IPS-18c (cell line): Measurements from ENCODE around the gene CALB2.
"Not testable (repeated sequence)": the region's sequence is repeated elsewhere in the genome, so short reads cannot be mapped to it uniquely, and the experiment has no call there.

ENCODE experiments used
- H3K4me3 ChIP-seq: 2 replicates; pipeline ENCODE4 v1.7.0; 2013; ENCODE audit warnings: low read depth, mild to moderate bottlenecking, low read length, moderate library complexity; ENCODE audit not compliant: insufficient read depth
- H3K9me3 ChIP-seq: one replicate; pipeline ENCODE4 v1.6.1; 2013; ENCODE audit warnings: mild to moderate bottlenecking, low read length, moderate library complexity; ENCODE audit not compliant: control insufficient read depth, insufficient read depth

Gene CALB2

DNA sequence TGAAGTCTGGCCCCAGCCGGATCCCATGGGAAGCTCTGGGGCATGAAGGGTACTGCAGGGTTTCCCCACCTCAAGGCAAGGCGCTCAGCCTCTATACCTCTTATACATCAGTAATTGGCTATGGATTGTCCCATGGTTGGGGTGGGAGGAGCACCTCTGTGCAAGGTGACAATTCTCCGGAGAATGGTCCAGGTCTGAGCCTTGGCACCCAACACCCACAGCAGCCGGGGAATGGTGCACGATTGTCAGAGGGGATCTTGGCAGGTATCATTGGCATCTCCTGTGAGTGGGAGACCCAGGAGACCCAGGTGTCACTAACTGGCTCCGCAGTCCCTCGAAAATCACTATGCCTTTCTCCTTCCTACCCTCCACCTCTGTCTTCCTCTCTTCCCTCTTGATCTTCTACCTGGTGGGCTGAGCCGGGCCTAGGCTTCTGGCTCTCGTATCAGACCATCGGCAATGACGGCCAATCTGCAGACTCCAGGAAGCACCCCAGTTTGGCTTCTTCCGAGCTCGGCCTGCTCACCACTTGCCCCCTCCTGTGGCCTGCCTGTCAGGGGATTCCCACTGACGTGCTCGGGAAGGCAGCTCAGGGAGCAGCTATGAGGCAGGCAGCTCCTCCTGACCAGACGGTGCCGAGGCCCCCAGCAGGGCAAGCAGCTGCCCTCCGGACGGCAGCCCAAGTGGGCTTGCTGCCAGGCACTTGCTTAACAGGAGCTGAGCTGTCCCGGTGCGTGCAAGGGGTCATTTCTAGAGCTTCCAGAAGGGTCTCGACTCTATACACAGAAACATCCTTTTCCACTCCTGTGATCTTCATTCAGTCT, 10.0 kb upstream of the CALB2 start:
- no peak overlapping the region for H3K4me3 ChIP-seq
- no peaks in the 10 kb centered on the region for H3K9me3 ChIP-seq

DNA sequence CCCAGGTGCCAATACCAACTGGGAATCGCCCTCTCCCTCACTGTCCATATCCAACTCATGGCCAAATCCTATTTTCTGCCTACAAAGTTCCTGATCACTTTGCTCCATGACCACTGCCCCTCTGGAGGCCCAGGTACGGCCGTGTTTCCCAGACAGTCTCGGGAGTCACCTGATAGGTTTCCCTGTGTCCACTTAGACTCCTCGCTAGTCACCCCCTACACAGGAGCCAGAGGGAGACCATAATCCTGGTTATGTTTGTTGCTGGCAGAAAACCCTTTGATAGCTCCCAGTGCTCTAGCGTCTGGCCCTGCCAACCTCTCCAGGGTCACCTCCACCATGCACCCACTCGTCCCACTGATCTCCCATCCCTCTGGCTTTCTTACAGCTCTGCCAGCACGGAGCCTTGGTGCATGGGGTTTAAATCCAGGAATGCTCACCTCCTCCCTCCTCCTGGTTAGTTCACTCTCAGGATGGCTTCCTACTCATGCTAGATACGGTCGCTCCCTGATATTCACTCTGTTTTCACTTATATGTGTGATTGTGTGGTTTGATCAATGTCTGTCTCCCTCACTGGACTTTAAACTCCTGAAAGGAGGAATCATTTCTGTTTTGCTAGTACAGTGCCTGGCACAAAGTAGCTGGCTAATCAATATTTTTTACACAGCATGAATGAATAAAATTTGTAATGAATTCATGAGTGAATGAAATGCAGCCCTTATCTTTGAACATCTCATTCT, 7.5 kb upstream of the CALB2 start:
- no peak overlapping the region for H3K4me3 ChIP-seq
- H3K9me3 ChIP-seq, result no peaks in the 10 kb centered on the region

DNA sequence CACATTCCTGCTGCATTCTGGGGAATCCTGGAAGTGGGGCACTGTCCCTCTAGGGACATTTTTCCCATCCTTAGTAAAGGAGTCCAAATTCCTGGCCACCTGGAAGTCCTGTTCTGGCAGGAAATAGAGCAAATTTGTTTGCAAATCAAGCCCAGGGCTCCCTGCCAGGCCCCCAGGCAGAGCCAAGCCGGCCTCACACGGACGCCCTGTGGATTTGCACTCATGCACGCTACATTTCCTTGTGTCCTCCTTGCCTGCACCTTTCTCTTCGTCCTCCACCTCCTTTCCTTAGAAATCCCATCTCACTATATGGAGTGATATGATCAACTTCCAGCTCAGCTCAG, 7.0 kb upstream of the CALB2 start:
- H3K9me3 ChIP-seq, result no peaks in the 10 kb centered on the region
- H3K4me3 ChIP-seq, result no peak overlapping the region

DNA sequence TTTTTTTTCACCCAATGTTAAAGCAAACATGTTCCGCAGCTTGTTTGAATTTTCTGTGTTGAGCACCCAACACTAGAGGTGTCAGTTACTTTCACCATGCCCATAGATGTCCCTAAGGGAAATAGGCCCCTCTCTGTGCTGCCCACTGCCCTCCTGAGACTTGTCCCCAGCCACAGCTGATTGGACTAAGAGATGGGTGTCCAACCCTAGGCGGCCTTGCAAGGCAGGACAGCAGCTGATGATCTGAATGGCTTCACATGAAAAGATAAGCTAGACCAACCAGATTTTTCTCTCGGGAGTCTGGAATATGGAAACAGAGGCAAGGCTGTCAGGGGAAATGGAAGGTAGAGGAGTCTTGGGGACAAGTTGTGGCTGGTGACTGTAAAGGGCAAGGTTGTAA, 6.1 kb upstream of the CALB2 start:
- no peaks in the 10 kb centered on the region for H3K9me3 ChIP-seq
- no peak overlapping the region for H3K4me3 ChIP-seq

DNA sequence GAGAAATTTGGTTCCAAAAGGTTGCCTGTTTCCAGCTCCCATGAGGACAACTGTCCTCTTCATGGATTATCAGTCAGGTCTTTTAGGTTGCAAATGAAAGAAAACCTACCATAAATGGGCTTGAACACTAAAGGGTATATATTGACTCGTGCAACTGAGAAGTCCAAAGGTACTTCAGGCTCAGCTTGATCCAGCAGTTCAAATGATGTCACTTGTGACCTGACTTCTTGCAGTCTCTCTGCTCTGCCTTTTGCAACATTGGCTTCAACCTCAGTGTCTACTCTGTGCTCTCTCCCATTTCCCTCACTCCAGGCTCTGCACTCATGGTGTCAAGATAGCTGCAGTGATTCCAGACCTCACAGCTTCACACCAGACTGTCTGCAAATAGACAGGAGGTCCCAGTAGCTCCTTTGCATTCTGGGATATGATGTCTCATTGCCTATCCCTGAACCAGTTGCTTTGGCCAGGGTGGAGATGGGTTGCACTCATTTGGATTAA, 5.5 kb upstream of the CALB2 start:
- Histone ChIP-seq H3K9me3 (no peaks in the 10 kb centered on the region), H3K4me3 (no peak overlapping the region)

DNA sequence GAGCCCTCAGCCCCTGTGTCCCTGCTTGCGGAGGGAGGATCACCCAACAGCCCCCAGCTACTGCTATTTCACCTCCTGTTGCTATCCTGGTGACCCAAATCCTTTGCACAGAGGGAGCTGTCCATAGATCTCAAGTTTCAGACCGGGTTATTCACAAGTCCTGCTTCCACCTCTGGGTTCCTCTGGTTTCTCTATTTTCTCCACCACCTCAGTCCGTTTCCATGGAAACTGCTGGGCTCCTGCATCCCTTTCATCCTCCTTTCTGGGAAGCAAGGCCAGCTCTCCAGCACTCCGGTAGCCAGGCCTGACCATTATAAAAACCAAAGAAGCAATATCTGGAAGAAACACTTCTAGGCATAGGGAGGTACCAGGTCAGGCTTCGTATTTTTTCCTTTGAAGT, 4.8 kb upstream of the CALB2 start:
- H3K9me3 ChIP-seq, result no peaks in the 10 kb centered on the region
- no peak overlapping the region for H3K4me3 ChIP-seq

DNA sequence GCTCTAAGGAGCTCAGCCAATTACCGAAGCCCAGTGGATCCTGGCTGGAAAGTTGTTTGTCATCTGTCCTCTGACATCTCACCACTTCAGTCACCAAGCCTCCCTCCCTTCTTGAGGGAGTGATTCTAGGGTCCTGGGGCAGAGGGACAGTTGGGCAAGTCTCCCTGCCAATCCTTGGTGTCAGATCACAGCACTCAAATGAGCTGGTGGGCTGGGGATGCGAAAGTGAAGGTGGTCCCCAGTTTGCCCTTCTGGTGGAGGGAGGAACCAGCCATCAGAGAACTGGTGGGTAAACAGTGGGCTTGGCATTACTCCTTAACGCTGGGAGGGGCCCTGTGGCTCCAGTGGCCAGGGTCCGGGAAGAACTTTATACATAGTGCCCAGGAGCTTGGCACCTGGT, 4.4 kb upstream of the CALB2 start:
- no peak overlapping the region for H3K4me3 ChIP-seq
- no peaks in the 10 kb centered on the region for H3K9me3 ChIP-seq

DNA sequence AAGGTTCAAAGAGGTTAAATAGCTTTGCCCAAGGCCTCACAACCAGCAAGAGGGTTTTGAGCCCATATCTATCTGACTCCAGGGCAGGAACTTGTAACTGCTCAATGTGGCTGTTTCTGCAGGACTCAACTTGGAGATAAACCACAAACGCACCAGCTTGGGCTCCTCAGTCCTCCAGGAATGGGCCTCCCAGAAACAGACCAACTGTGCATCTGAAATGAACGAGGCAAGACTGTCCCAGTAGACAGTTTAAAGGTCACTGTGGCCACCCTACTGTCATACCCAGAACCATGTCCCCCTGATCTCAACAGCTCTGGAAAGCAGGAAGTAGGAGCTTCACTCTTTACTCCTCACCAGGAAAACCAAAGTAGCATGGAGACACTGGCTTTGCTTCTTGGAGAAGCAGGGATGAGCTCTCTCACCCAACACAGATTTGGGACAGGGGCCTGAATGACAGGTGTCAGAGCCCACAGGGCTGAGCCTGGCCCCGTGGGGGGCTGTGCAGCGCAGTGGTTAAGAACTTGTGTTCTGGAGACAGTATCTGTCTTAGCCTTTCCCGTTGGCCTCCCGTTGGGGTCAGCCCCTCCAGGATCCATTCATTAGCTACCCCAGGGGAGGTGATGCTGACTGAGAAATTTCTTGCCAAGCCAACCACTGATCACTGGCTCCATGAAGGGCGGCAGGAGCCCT, 2.3 kb upstream of the CALB2 start:
- no peaks in the 10 kb centered on the region for H3K9me3 ChIP-seq
- no peak overlapping the region for H3K4me3 ChIP-seq

DNA sequence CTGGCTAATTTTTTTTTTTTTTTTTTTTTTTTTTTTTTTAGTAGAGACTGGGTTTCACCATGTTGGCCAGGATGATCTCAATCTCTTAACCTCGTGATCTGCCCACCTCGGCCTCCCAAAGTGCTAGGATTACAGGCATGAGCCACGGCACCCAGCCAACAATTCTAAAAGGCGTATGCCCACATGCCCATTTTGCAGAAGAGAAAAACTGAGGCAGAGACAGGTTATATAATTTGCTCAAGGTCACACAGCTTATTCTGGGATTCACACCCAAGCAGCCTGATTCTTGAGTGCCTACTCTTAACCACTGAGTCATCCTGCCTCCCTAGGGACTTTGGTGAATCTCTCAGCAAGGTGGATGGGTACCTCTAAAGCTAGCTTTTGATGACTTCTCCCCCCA, 1.6 kb upstream of the CALB2 start:
- H3K4me3 ChIP-seq, H3K9me3 ChIP-seq: not testable (repeated sequence)

DNA sequence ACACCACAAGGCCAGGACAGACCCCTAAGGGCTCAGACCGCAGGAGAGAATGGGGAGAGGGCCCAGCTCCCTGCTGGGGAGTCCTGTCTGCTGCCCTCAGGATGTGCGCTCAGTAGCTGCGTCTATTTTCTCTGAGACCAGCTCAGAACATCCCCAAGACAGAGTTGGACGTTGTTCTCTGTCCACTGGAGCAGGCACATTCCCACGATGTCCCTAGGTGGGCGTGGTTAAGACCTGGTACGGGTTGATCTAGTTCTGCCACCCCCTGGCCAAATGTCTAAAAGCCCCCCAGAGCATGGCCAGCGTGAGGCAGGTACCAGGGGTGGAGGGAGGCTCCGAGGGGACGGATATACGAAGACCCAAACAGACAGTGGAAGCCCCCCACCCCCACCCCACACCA, 842 bp upstream of the CALB2 start:
- Histone ChIP-seq H3K4me3 (no peak overlapping the region), H3K9me3 (no peaks in the 10 kb centered on the region)

DNA sequence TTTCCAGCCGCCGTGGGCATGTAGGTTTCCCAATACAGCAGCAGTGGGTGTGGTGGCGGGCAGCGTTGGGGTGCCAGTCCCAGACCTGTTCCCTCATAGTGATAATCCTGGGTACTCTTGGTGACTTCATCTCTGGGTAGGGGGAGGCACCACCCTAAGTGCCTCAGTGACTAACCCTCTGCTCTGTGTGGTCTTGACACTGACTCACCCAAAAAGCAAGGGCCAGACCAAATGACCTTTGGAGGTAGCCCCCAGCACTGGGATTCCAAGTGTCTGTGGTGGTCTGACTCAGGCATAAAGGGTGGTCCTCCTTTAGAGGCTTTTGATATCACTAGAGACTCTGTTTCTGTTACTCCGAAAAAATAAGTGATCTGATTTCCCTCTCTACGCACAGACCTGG, 908 bp downstream of the CALB2 start:
- Histone ChIP-seq H3K4me3 (no peak overlapping the region), H3K9me3 (no peaks in the 10 kb centered on the region)

DNA sequence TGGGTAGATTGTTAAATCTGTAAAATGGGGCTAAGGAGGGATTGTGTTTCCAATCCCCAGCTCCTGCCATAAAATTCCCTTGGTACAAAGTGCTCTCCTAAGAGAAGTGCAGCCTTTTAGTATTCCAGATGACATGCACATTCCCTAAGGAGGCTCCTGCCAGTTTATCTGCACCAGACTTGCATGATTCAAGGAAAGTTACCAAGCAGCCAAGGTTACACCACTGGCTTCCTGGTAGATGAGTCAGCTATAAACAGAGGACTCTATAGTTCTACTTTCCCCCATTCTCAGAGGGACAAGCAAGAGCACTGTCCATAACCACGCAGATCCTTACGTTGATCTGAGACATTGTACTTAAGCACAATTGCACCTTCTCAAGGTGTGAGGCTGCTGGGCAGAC, 1.9 kb downstream of the CALB2 start:
- Histone ChIP-seq H3K9me3 (no peaks in the 10 kb centered on the region), H3K4me3 (no peak overlapping the region)

DNA sequence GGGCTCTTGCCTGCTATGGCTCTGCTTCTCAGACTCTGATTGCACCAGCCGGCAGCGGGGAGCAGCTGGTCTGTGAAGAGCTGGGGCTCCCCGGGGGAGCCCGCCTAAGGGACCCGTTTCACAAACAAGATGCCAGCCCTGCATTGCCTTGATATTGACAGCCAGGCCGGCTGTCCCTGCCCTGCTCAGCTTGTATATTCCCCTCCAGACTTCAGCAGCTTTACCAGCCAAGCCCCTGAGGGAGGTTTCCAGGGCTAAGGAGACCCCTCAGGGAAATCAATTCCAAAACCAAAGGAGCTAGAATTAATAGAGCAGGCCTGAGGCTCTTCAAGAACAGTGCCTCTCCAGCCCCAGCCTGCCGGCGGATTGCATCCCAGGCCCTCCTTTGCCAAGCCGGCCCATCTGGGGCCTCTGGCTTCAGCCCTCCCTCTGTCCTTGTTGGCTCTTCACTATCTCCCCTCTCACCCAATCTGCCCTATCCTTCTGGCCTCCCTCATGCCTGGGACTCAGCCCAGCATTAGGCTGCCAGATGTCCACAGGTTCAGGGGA, 5.7 kb downstream of the CALB2 start:
- no peak overlapping the region for H3K4me3 ChIP-seq

DNA sequence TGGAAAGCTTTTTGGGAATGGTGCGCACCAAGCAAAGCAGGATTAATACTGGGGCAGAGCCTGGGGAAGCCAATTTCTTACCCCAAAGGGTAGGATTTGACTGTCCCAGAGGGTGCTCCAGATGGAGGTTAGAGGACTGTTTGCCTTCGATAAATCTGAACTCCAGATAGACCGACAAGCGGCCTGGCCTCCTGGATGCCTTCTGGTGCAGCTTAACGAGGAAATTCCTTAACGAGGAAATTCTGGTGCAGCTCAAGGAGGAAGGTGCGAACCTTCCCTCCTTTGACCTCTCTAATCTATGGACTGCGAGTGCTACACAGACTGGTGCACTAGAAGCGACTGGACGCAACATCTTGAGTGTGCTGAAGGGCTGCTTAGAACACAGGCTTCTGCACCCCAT, 6.5 kb downstream of the CALB2 start:
- Histone ChIP-seq H3K4me3 (no peak overlapping the region), H3K9me3 (no peaks in the 10 kb centered on the region)

More for the DNA sequence above, 5.7 kb downstream of the CALB2 start:
- H3K9me3 ChIP-seq, result no peaks in the 10 kb centered on the region

DNA sequence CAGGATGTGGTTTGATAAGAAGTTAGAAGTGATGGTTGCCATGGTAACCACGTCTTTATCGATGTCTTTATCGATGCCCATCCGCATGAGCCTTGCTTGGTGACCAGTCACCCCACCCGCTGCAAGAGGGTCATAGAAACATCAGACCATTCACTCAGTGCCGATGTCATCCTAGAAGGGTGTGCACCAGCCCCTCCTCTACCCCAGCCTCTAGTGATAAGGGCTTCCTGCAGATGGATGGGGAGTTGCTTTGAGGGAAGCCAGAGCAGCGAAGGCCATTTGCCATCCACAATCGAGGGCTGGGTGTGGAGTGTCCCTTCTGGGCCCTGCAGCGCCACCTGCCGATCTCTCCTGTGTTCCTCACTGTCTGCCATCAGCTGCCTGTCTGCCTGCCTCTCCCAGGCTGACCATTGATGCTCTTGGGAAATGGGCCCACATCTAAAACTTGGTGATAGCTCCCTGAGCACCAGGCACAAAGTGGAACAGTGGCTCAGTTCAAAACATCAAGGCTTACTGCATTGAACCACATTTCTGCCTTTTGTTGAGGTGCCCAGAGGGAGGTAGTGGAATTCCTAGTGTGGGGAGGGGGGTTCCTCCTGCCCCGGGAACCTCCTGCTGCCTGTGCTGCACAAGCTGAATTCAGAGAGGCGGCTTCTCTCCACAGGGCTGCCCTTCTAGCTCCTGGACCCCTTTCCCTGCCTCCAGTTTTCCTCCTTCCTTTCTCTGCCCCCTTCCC, 8.9 kb downstream of the CALB2 start:
- H3K4me3 ChIP-seq, result no peak overlapping the region
- H3K9me3 ChIP-seq, result no peaks in the 10 kb centered on the region

DNA sequence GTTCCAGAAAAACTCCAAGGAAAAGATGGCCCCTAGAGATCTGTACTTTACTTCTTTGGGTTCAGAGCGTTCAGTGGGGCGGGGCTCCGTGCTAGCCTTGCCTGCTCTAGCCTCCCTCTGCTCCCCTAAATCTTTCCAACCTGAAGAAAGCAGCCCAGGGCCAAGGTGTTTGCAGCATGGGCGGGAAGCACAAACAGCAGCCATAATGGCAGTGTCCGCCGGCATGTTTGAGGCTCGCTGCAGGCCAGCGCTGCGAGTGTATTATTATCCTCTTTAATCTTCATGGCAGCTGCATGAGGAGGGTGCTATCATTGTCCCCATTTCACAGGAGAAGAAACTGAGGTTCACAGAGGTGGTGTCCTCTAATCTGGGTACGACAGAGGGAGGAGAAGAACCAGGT, 10.4 kb downstream of the CALB2 start:
- Histone ChIP-seq H3K9me3 (no peaks in the 10 kb centered on the region), H3K4me3 (no peak overlapping the region)

DNA sequence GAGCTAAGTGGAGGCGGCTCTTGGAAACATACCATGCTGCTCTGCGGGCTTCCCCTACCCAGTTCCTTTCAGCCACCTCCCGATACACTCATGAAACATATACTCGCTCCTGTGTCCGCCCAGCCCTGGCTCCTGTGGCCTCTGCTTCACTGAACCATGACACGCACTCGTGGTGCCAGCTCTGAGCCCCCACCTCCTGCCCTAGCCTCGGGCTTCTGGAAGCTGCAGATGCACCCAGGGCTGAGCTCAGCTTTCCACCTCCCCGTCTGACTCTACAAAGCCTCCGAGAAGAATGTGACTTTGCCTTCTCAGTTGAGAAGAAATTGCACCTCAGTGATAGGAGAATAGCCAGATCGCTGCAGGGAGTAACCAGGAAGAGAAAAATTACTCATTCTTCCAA, 11.0 kb downstream of the CALB2 start:
- Histone ChIP-seq H3K9me3 (no peaks in the 10 kb centered on the region), H3K4me3 (no peak overlapping the region)
